DOHH2 (cell line): ENCODE results near the gene IL1RN.

Experiments
- EZH2phosphoT487 ChIP-seq: fragments of 200-600 bp; sonication (generic); IDR thresholded peaks from 2 replicates; pipeline ENCODE4 v1.6.1; 2017; ENCODE audit warnings: borderline replicate concordance, mild to moderate bottlenecking, antibody characterized with exemption, low read length, moderate library complexity, mixed read lengths
- TF ChIP-seq, protein P1 (sequence below): fragments of 200-600 bp; sonication (generic); IDR thresholded peaks from one replicate; pipeline ENCODE4 v1.5.1; 2014; ENCODE audit warnings: antibody characterized with exemption, mild to moderate bottlenecking, low read depth, low read length; ENCODE audit not compliant: poor library complexity, severe bottlenecking

GRCh38 chr2:113092864-113093612 is 34.4 kb upstream of the IL1RN start:
- TF ChIP-seq, protein P1, sequence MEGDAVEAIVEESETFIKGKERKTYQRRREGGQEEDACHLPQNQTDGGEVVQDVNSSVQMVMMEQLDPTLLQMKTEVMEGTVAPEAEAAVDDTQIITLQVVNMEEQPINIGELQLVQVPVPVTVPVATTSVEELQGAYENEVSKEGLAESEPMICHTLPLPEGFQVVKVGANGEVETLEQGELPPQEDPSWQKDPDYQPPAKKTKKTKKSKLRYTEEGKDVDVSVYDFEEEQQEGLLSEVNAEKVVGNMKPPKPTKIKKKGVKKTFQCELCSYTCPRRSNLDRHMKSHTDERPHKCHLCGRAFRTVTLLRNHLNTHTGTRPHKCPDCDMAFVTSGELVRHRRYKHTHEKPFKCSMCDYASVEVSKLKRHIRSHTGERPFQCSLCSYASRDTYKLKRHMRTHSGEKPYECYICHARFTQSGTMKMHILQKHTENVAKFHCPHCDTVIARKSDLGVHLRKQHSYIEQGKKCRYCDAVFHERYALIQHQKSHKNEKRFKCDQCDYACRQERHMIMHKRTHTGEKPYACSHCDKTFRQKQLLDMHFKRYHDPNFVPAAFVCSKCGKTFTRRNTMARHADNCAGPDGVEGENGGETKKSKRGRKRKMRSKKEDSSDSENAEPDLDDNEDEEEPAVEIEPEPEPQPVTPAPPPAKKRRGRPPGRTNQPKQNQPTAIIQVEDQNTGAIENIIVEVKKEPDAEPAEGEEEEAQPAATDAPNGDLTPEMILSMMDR: no peak
- no peak for TF ChIP-seq EZH2phosphoT487
